ENCODE results near the gene CYB561D2.

The CYB561D2 gene

DNA sequence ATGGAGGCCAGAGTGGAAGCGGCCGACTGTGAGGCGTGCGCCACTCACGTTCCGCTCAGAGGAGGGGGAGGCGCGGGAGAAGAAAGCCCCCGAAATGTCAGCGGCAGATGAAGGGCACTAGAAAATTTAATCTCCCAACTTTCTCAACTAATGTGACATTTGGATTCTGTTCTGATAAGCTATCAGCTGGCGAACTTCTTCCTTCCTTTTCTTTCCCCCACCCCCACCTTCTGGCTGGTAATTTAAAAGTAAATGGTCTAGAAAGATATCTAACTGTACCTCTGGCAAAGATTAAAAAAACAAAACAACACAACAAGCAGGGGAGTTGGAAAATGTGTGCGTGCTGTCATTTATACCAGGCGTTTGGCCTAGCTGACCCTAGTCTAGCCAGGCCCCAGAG, 35.1 kb downstream of the CYB561D2 start:
- no peaks in the 10 kb centered on the region for H3F3A ChIP-seq (ENCODE audit: insufficient read depth, low read length)
- H3K27me3 ChIP-seq (ENCODE audit: insufficient read depth, low read length) = peaks cover 6% of the 10 kb centered on the region; the same call in 1 of the 2 replicates
- no peaks in the 10 kb centered on the region for H4K20me1 ChIP-seq (ENCODE audit: insufficient read depth, low read length)
- no peak overlapping the region for H3K4me2 ChIP-seq (ENCODE audit: low read length)
- H3K4me3 ChIP-seq (ENCODE audit: low read depth, low read length, poor library complexity, severe bottlenecking) = no peak overlapping the region
- H3K27ac ChIP-seq (ENCODE audit: low read depth, low read length, poor library complexity, severe bottlenecking) = no peak overlapping the region
- H3K36me3 ChIP-seq (ENCODE audit: insufficient read depth, low read length) = no peaks in the 10 kb centered on the region
- TF ChIP-seq EZH2 (IDR thresholded peaks at IDR 0.05; ENCODE audit: borderline replicate concordance, low read length) = no peak
- TF ChIP-seq, protein P1, sequence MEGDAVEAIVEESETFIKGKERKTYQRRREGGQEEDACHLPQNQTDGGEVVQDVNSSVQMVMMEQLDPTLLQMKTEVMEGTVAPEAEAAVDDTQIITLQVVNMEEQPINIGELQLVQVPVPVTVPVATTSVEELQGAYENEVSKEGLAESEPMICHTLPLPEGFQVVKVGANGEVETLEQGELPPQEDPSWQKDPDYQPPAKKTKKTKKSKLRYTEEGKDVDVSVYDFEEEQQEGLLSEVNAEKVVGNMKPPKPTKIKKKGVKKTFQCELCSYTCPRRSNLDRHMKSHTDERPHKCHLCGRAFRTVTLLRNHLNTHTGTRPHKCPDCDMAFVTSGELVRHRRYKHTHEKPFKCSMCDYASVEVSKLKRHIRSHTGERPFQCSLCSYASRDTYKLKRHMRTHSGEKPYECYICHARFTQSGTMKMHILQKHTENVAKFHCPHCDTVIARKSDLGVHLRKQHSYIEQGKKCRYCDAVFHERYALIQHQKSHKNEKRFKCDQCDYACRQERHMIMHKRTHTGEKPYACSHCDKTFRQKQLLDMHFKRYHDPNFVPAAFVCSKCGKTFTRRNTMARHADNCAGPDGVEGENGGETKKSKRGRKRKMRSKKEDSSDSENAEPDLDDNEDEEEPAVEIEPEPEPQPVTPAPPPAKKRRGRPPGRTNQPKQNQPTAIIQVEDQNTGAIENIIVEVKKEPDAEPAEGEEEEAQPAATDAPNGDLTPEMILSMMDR (IDR thresholded peaks at IDR 0.05; ENCODE audit: low read length) = no peak
- H3K79me2 ChIP-seq (ENCODE audit: insufficient read depth, low read length) = no peaks in the 10 kb centered on the region
- no peak overlapping the region for H2AFZ ChIP-seq (ENCODE audit: low read length)
- no peaks in the 10 kb centered on the region for H3K9me2 ChIP-seq (ENCODE audit: low read depth, low read length)
- no peak overlapping the region for H3K9ac ChIP-seq (ENCODE audit: low read length)
- H3K9me3 ChIP-seq (ENCODE audit: low read length) = no peaks in the 10 kb centered on the region
- H3K4me1 ChIP-seq (ENCODE audit: insufficient read depth, low read length, severe bottlenecking) = no peaks in the 10 kb centered on the region

DNA sequence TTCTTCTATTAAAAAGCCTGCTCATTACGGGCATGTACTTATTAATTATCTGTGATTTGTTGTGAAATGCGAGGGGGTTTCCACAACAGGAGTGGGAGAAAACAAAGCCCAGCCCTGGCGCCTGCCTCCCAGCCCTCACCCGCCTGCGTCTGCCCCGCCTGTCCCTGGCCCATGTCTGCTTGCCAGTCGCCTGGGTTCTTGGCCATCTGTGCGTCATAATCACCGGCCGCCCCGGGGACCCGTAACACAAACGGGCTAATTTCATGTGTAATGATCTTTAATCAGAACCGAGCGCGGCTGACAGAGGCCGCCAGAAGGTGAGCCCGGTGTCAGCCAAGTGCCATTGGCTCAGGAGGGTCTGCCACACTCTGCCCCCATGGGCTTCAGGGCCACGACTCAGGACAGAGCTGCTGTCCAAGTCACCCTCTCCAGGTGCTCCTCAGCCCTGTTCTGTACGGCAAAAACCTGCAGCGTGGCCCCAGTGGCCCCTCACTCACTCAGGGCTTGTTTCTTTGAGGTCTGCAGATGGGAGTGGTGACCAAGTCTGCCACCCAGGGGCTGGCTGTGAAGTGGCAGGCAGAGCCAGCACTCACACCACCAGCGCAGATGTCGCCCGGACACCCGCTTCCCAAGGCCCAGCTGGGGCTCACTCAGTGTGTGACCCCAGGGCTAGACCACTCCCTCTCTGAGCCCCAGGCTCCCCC, 37.5 kb downstream of the CYB561D2 start:
- H3K27me3 ChIP-seq (ENCODE audit: insufficient read depth, low read length) = peaks cover 6% of the 10 kb centered on the region; the same call in 1 of the 2 replicates

DNA sequence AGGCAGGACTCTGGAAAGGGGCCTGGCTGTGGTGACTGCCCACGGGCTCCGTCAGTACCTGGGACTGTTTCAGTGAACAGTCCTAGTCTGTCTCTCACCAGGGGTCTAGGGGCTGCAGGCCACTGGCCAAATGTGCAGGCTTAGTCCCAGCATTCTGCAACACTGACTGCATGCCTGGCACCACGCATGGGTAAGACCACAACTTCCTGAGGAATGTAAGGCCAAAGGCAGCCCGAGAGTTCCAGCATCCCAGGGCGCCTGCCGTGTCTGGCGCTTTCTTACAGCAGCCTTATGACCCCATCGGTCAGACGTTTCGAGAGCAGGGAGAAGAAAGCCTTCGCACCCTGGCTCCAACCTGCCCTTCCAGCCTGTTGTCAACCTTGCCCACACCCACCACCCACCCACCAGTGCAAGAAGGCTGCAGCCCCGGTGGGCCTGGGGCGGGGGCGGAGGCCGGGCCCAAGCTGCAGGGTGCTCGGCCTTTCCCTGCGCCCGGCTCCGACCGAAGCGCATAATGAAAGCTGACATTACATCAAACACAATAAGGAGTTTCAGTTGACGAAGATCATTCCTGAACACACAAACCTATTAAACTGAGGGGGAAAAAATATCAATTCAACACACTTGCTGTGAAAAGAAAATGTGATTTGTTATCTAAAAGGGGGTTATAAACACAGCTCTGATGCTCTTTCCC, 38.2 kb downstream of the CYB561D2 start:
- H3K36me3 ChIP-seq (ENCODE audit: insufficient read depth, low read length) = no peaks in the 10 kb centered on the region
- H3K4me3 ChIP-seq (ENCODE audit: low read depth, low read length, poor library complexity, severe bottlenecking) = no peak overlapping the region
- peaks cover 6% of the 10 kb centered on the region; the same call in 1 of the 2 replicates for H3K27me3 ChIP-seq (ENCODE audit: insufficient read depth, low read length)
- no peaks in the 10 kb centered on the region for H3K79me2 ChIP-seq (ENCODE audit: insufficient read depth, low read length)
- H3K4me2 ChIP-seq (ENCODE audit: low read length) = no peak overlapping the region
- TF ChIP-seq, protein P1 (IDR thresholded peaks at IDR 0.05; ENCODE audit: low read length) = peak; percentile 13; the same call in 1 of the 2 replicates
- no peak for TF ChIP-seq EZH2 (IDR thresholded peaks at IDR 0.05; ENCODE audit: borderline replicate concordance, low read length)
- no peak overlapping the region for H3K27ac ChIP-seq (ENCODE audit: low read depth, low read length, poor library complexity, severe bottlenecking)
- H3K9me3 ChIP-seq (ENCODE audit: low read length) = no peaks in the 10 kb centered on the region
- H3F3A ChIP-seq (ENCODE audit: insufficient read depth, low read length) = no peaks in the 10 kb centered on the region
- no peak overlapping the region for H3K9ac ChIP-seq (ENCODE audit: low read length)
- no peaks in the 10 kb centered on the region for H4K20me1 ChIP-seq (ENCODE audit: insufficient read depth, low read length)
- no peaks in the 10 kb centered on the region for H3K4me1 ChIP-seq (ENCODE audit: insufficient read depth, low read length, severe bottlenecking)
- no peak overlapping the region for H2AFZ ChIP-seq (ENCODE audit: low read length)
- no peaks in the 10 kb centered on the region for H3K9me2 ChIP-seq (ENCODE audit: low read depth, low read length)

More for the DNA sequence above, 37.5 kb downstream of the CYB561D2 start:
- Histone ChIP-seq H4K20me1 (ENCODE audit: insufficient read depth, low read length) (no peaks in the 10 kb centered on the region), H2AFZ (ENCODE audit: low read length) (no peak overlapping the region), H3K27ac (ENCODE audit: low read depth, low read length, poor library complexity, severe bottlenecking) (no peak overlapping the region), H3K79me2 (ENCODE audit: insufficient read depth, low read length) (no peaks in the 10 kb centered on the region), H3K4me1 (ENCODE audit: insufficient read depth, low read length, severe bottlenecking) (no peaks in the 10 kb centered on the region), H3K4me3 (ENCODE audit: low read depth, low read length, poor library complexity, severe bottlenecking) (no peak overlapping the region), H3K9me3 (ENCODE audit: low read length) (no peaks in the 10 kb centered on the region), H3K9me2 (ENCODE audit: low read depth, low read length) (no peaks in the 10 kb centered on the region), H3K4me2 (ENCODE audit: low read length) (no peak overlapping the region), H3K9ac (ENCODE audit: low read length) (no peak overlapping the region), H3K36me3 (ENCODE audit: insufficient read depth, low read length) (no peaks in the 10 kb centered on the region), H3F3A (ENCODE audit: insufficient read depth, low read length) (no peaks in the 10 kb centered on the region)
- TF ChIP-seq, protein P1 (IDR thresholded peaks at IDR 0.05; ENCODE audit: low read length) = peak; percentile 55
- TF ChIP-seq EZH2 (IDR thresholded peaks at IDR 0.05; ENCODE audit: borderline replicate concordance, low read length) = no peak
